RWPE1 (cell line): ENCODE results near the gene L3MBTL3.

Source experiments
- CTCF ChIA-PET: fragments of 350-600 bp; sonication (Branson Sonifier 250); formaldehyde crosslinking; extraction: SDS; loops from one replicate; lab custom pipeline; 2021; lab: Yijun Ruan, JAX
- POLR2A ChIA-PET: fragments of 400-600 bp; formaldehyde crosslinking; extraction: SDS; loops from one replicate; lab custom pipeline; 2020; ENCODE audit warnings: antibody characterized with exemption; ENCODE audit not compliant: low non-redundant PET; lab: Yijun Ruan, JAX
- DNase-seq: peaks from one replicate; pipeline ENCODE4 v3.0.0; 2012; ENCODE audit warnings: low spot score
- H3K27ac ChIP-seq: fragments of 450-650 bp; 2 replicates; pipeline ENCODE4 v1.5.1; 2017
- CTCF ChIP-seq: fragments of 450-650 bp; conservative IDR thresholded peaks from 2 replicates; pipeline ENCODE4 v1.5.1; 2017; ENCODE audit warnings: low read depth, mild to moderate bottlenecking

The L3MBTL3 gene

GRCh38 chr6:130046671-130047070 is 28.3 kb downstream of the L3MBTL3 start:
- ChIA-PET POLR2A (no interaction called here), CTCF (no interaction called here)
- TF ChIP-seq CTCF = no peak
- DNase-seq = no peak
- no peak overlapping the region for H3K27ac ChIP-seq

- CTCF ChIA-PET = interaction anchor here (0.7 kb wide), 1 partner anchor 17 kb away, joined by 4 read pairs; no protein-coding TSS in a partner anchor
Observed at GRCh38 chr6:130047088-130047995, 29.0 kb downstream of the L3MBTL3 start.

GRCh38 chr6:130050230-130050629 is 31.8 kb downstream of the L3MBTL3 start:
- no peak overlapping the region for H3K27ac ChIP-seq
- TF ChIP-seq CTCF = no peak
- DNase-seq = no peak
- ChIA-PET CTCF (no interaction called here), POLR2A (no interaction called here)

More at GRCh38 chr6:130047088-130047995, 29.0 kb downstream of the L3MBTL3 start:
- peak; percentile 11; the same call in 1 of the 2 replicates for TF ChIP-seq CTCF
- POLR2A ChIA-PET = no interaction called here
- H3K27ac ChIP-seq = no peak overlapping the region
- no peak for DNase-seq

- H3K27ac ChIP-seq = no peak overlapping the region
- ChIA-PET POLR2A (no interaction called here), CTCF (no interaction called here)
- DNase-seq = no peak
- TF ChIP-seq CTCF = no peak
Observed at GRCh38 chr6:130054725-130055124, 36.3 kb downstream of the L3MBTL3 start.

- CTCF ChIA-PET = no interaction called here
- POLR2A ChIA-PET = no interaction called here
- H3K27ac ChIP-seq = no peak overlapping the region
- TF ChIP-seq CTCF = no peak
- no peak for DNase-seq
Observed at GRCh38 chr6:130055271-130055670, 36.9 kb downstream of the L3MBTL3 start.

- no peak for TF ChIP-seq CTCF
- H3K27ac ChIP-seq = no peak overlapping the region
- POLR2A ChIA-PET = no interaction called here
- CTCF ChIA-PET = interaction anchor here (0.6 to 0.7 kb wide), 2 partner anchors 408 to 493 kb away, joined by 3 to 4 read pairs; no protein-coding TSS in a partner anchor
- no peak for DNase-seq
Observed at GRCh38 chr6:130057495-130057894, 39.1 kb downstream of the L3MBTL3 start.
